ENCODE measurements around the gene AP1S1. TPM values are rescaled to one million over a fixed set of nuclear protein-coding genes. Genes with fewer than 3 reads are reported as not detected.

Gene AP1S1
- total and polyA plus RNA-seq, 2 donors (not counting 1 experiment from before 2014, with no cell fraction given) = 10.3 to 16.3 TPM

- H3K9me3 Mint-ChIP-seq (ENCODE audit: insufficient read depth) = no peaks in the 10 kb centered on the region
- Histone ChIP-seq H3K79me2 (ENCODE audit: control insufficient read depth, insufficient read depth, low read length) (no peaks in the 10 kb centered on the region), H3K9ac (ENCODE audit: low read length) (no peak overlapping the region), H3K9me3 (ENCODE audit: control extremely low read depth in 1 of 3, control insufficient read depth in 2 of 3, insufficient read depth in 1 of 3, low read length in 2 of 3) (no peaks in the 10 kb centered on the region), H2AFZ (ENCODE audit: insufficient read depth, low read depth, low read length, poor library complexity, severe bottlenecking) (no peak overlapping the region), H3K4me3 (ENCODE audit: control extremely low read depth in 1 of 5, extremely low read depth in 1 of 5, insufficient read depth in 1 of 5, low read depth in 2 of 5, low read length in 4 of 5) (no peak overlapping the region), H4K20me1 (ENCODE audit: control insufficient read depth, insufficient read depth, low read length, poor library complexity, severe bottlenecking) (no peaks in the 10 kb centered on the region), H3K4me2 (replicated peaks; ENCODE audit: low read depth, low read length, poor library complexity, severe bottlenecking) (peak overlapping the region; percentile 37), H3K27ac (ENCODE audit: low read length in 2 of 2) (no peak overlapping the region), H3K27me3 (replicated peaks in 1 of 4; ENCODE audit: control extremely low read depth in 1 of 4, control insufficient read depth in 3 of 4, insufficient read depth in 4 of 4, low read length in 3 of 4) (peaks cover 0 to 12% (median 5%) of the 10 kb centered on the region in 4 experiments), H3K36me3 (replicated peaks in 1 of 2; ENCODE audit: control extremely low read depth in 1 of 2, control insufficient read depth in 1 of 2, extremely low read depth in 1 of 2, insufficient read depth in 2 of 2, low read length in 1 of 2) (no peaks in the 10 kb centered on the region), H3K4me1 (ENCODE audit: control insufficient read depth in 2 of 2, insufficient read depth in 2 of 2, low read length in 2 of 2) (peaks cover 0 to 7% of the 10 kb centered on the region in 2 donors)
- intact Hi-C loops (cut with micrococcal nuclease) = loop anchor here (1.0 to 2.0 kb wide), 2 partner anchors 54 kb away; partner anchors contain the start of gene TRIM56
- ATAC-seq (ENCODE audit: low read depth) = peak; percentile 86
- H3K4me1 Mint-ChIP-seq = peaks cover 13% of the 10 kb centered on the region
- 0% methylated on average over 4 of the region's 16 CpGs for WGBS (ENCODE audit: insufficient coverage)
- H3K4me3 Mint-ChIP-seq = peak overlapping the region; percentile 74
- TF ChIP-seq EZH2 (IDR thresholded peaks at IDR 0.05; ENCODE audit: borderline replicate concordance, insufficient read depth, low read depth, low read length, poor library complexity, severe bottlenecking) (no peak), CTCF (IDR thresholded peaks at IDR 0.05) (peak; percentile 72)
- POLR2A ChIA-PET = interaction anchor here (0.6 kb wide), 1 partner anchor 701 kb away, joined by 4 read pairs; no protein-coding TSS in a partner anchor
- H3K27ac Mint-ChIP-seq = peak overlapping the region; percentile 77
- peak; percentile 62 for DNase-seq
- H3K27me3 Mint-ChIP-seq = peaks cover 31% of the 10 kb centered on the region
- CTCF ChIA-PET = interaction anchor here (1.1 to 1.5 kb wide), 3 partner anchors 10 to 144 kb away, joined by 3 to 4 read pairs (median 4); no protein-coding TSS in a partner anchor
These were observed 15.9 kb upstream of the AP1S1 start for GRCh38 chr7:101138213-101138870.

- WGBS (ENCODE audit: insufficient coverage) = 40% methylated on average over 1 of the region's 3 CpGs
- no peak overlapping the region for H3K27ac ChIP-seq (ENCODE audit: low read length in 2 of 2)
- H3K79me2 ChIP-seq (ENCODE audit: control insufficient read depth, insufficient read depth, low read length) = no peaks in the 10 kb centered on the region
- no peaks in the 10 kb centered on the region for H4K20me1 ChIP-seq (ENCODE audit: control insufficient read depth, insufficient read depth, low read length, poor library complexity, severe bottlenecking)
- Mint-ChIP-seq H3K9me3 (ENCODE audit: insufficient read depth) (no peaks in the 10 kb centered on the region), H3K27me3 (peaks cover 28% of the 10 kb centered on the region), H3K4me3 (no peak overlapping the region), H3K4me1 (peaks cover 13% of the 10 kb centered on the region), H3K27ac (no peak overlapping the region)
- CTCF ChIA-PET = interaction anchor here (0.6 to 7.2 kb wide), 7 partner anchors 15 to 241 kb away, joined by 3 to 129 read pairs (median 3); partner anchors contain the start of genes AP1S1 and VGF
- H3K27me3 ChIP-seq (replicated peaks in 1 of 4; ENCODE audit: control extremely low read depth in 1 of 4, control insufficient read depth in 3 of 4, insufficient read depth in 4 of 4, low read length in 3 of 4) = peaks cover 0 to 16% (median 4%) of the 10 kb centered on the region in 4 experiments
- no peak overlapping the region for H3K4me3 ChIP-seq (ENCODE audit: control extremely low read depth in 1 of 5, extremely low read depth in 1 of 5, insufficient read depth in 1 of 5, low read depth in 2 of 5, low read length in 4 of 5)
- no peaks in the 10 kb centered on the region for H3K9me3 ChIP-seq (ENCODE audit: control extremely low read depth in 1 of 3, control insufficient read depth in 2 of 3, insufficient read depth in 1 of 3, low read length in 2 of 3)
- TF ChIP-seq CTCF (IDR thresholded peaks at IDR 0.05) (no peak), EZH2 (IDR thresholded peaks at IDR 0.05; ENCODE audit: borderline replicate concordance, insufficient read depth, low read depth, low read length, poor library complexity, severe bottlenecking) (no peak)
- H3K36me3 ChIP-seq (replicated peaks in 1 of 2; ENCODE audit: control extremely low read depth in 1 of 2, control insufficient read depth in 1 of 2, extremely low read depth in 1 of 2, insufficient read depth in 2 of 2, low read length in 1 of 2) = no peaks in the 10 kb centered on the region
- DNase-seq (no peak), ATAC-seq (ENCODE audit: low read depth) (no peak)
- H2AFZ ChIP-seq (ENCODE audit: insufficient read depth, low read depth, low read length, poor library complexity, severe bottlenecking) = no peak overlapping the region
- POLR2A ChIA-PET = interaction anchor here (0.6 kb wide), 1 partner anchor 74 kb away, joined by 3 read pairs; no protein-coding TSS in a partner anchor
- no peak overlapping the region for H3K4me2 ChIP-seq (replicated peaks; ENCODE audit: low read depth, low read length, poor library complexity, severe bottlenecking)
- no peak overlapping the region for H3K9ac ChIP-seq (ENCODE audit: low read length)
- H3K4me1 ChIP-seq (ENCODE audit: control insufficient read depth in 2 of 2, insufficient read depth in 2 of 2, low read length in 2 of 2) = peaks cover 0 to 10% of the 10 kb centered on the region in 2 donors
- intact Hi-C loops (cut with micrococcal nuclease) = loop anchor here (10.0 kb wide), 1 partner anchor 246 kb away; the partner anchor contains the start of gene ACHE
These were observed 14.0 kb upstream of the AP1S1 start for GRCh38 chr7:101140339-101140699.
